HepG2 (cell line): ENCODE measurements around the gene PCYOX1L. TPM values are rescaled to one million over a fixed set of nuclear protein-coding genes. Genes with fewer than 3 reads are reported as not detected.

Source experiments
- ARHGAP35 ChIP-seq: sonication (generic); formaldehyde crosslinking; IDR thresholded peaks from 2 replicates; pipeline ENCODE4 v1.9.0; 2022; ENCODE audit warnings: mild to moderate bottlenecking, inconsistent platforms, moderate library complexity, missing genetic modification reagents, borderline replicate concordance
- ATF1 ChIP-seq: IDR thresholded peaks from 2 replicates; pipeline ENCODE4 v1.6.1; 2016; ENCODE audit warnings: mild to moderate bottlenecking, control low read depth
- ETV5 ChIP-seq: IDR thresholded peaks from 2 replicates; pipeline ENCODE4 v1.6.1; 2018; ENCODE audit warnings: missing biosample characterization, missing genetic modification reagents, inconsistent platforms, borderline replicate concordance
- FOSL1 ChIP-seq: sonication (generic); formaldehyde crosslinking; IDR thresholded peaks from 2 replicates; pipeline ENCODE4 v1.9.0; 2021; ENCODE audit warnings: missing genetic modification reagents, borderline replicate concordance
- IKZF5 ChIP-seq: IDR thresholded peaks from 2 replicates; pipeline ENCODE4 v1.6.1; 2018; ENCODE audit warnings: missing genetic modification reagents, mild to moderate bottlenecking, missing compliant biosample characterization
- KAT7 ChIP-seq: IDR thresholded peaks from 2 replicates; pipeline ENCODE4 v1.6.1; 2018; ENCODE audit warnings: borderline replicate concordance, missing compliant biosample characterization
- KDM3A ChIP-seq: IDR thresholded peaks from 2 replicates; pipeline ENCODE4 v1.6.1; 2018; ENCODE audit warnings: low read depth, missing compliant biosample characterization
- MLX ChIP-seq: IDR thresholded peaks from 2 replicates; pipeline ENCODE4 v1.6.1; 2016
- MNT ChIP-seq: fragments of 450-650 bp; IDR thresholded peaks from 2 replicates; pipeline ENCODE4 v1.6.1; 2016
- MTA1 ChIP-seq: sonication (generic); formaldehyde crosslinking; IDR thresholded peaks from 2 replicates; pipeline ENCODE4 v1.4.0; 2020; ENCODE audit warnings: missing genetic modification reagents, mild to moderate bottlenecking, borderline replicate concordance
- RAD21 ChIP-seq: fragments of 450-650 bp; formaldehyde crosslinking; IDR thresholded peaks from 2 replicates; pipeline ENCODE4 v1.5.0; 2020; ENCODE audit warnings: mild to moderate bottlenecking
- SRSF1 ChIP-seq: fragments of 200-400 bp; formaldehyde crosslinking; optimal IDR thresholded peaks from 2 replicates; pipeline ENCODE3; 2017; ENCODE audit warnings: mild to moderate bottlenecking, low read depth, low read length, moderate library complexity
- THAP9 ChIP-seq: sonication (generic); formaldehyde crosslinking; IDR thresholded peaks from 2 replicates; pipeline ENCODE4; 2020; ENCODE audit warnings: missing genetic modification reagents, mild to moderate bottlenecking, borderline replicate concordance
- ZNF232 ChIP-seq: sonication (generic); formaldehyde crosslinking; IDR thresholded peaks from 2 replicates; pipeline ENCODE4 v1.4.0; 2020; ENCODE audit warnings: missing genetic modification reagents, borderline replicate concordance
- ZNF251 ChIP-seq: sonication (generic); formaldehyde crosslinking; IDR thresholded peaks from 2 replicates; pipeline ENCODE4 v1.9.0; 2021; ENCODE audit warnings: mild to moderate bottlenecking, missing genetic modification reagents
- ZNF275 ChIP-seq: sonication (generic); formaldehyde crosslinking; IDR thresholded peaks from 2 replicates; pipeline ENCODE4 v1.8.0; 2022; ENCODE audit warnings: missing genetic modification reagents, mild to moderate bottlenecking, inconsistent platforms, borderline replicate concordance
- ZNF580 ChIP-seq: IDR thresholded peaks from 2 replicates; pipeline ENCODE4 v1.6.1; 2016; ENCODE audit warnings: low read depth, borderline replicate concordance
- ZNF652 ChIP-seq: IDR thresholded peaks from 2 replicates; pipeline ENCODE4 v1.6.1; 2016; ENCODE audit warnings: low read depth, borderline replicate concordance
- ZNF703 ChIP-seq: sonication (generic); formaldehyde crosslinking; IDR thresholded peaks from 2 replicates; pipeline ENCODE4 v1.5.1; 2020; ENCODE audit warnings: missing genetic modification reagents, mild to moderate bottlenecking, moderate library complexity, borderline replicate concordance
- polyA plus RNA-seq, 8 experiments: library from polyadenylated mRNA; depleted of rRNA in 3 of 8; stranded (reverse) in 7 of 8; unstranded in 1 of 8; fragments of >200 nt; fragmentation: Illumina TruSeq in 4 of 8; extraction: Trizol in 4 of 8; gene quantifications; 2 replicates each; pipeline versions ENCODE4 v1.2.1 to v1.2.3, GENCODE V29; 2011 to 2016; ENCODE audit warnings: low read depth in 4 of 8, missing spikeins in 1 of 8, mixed read lengths in 1 of 8; ENCODE audit not compliant: insufficient read depth in 1 of 8
- total RNA-seq, 5 experiments: library from RNA; depleted of rRNA; stranded (reverse); fragments of >200 nt; fragmentation: Illumina TruSeq; extraction: Trizol; gene quantifications; 2 replicates each; pipeline ENCODE4 v1.2.3, GENCODE V29; 2016; ENCODE audit warnings: low read depth in 1 of 5

PCYOX1L gene
- total and polyA plus RNA-seq, 2 of the 13 experiments (the other 11 are each of a cell fraction or from before 2014, with no cell fraction given) = 1.00 to 3.7 TPM

GRCh38 chr5:149320791-149321330, 37.0 kb upstream of the PCYOX1L start (continued):
- TF ChIP-seq IKZF5 (CRISPR knock-in tag) (peak; percentile 78), MLX (CRISPR knock-in tag) (0 out of 2 replicates have a peak, but pooled peaks have one; percentile 24), ETV5 (CRISPR knock-in tag) (no peak; the same call in 1 of the 2 replicates), ZNF652 (no peak), ATF1 (CRISPR knock-in tag) (no peak), ZNF251 (CRISPR knock-in tag) (no peak), ZNF580 (CRISPR knock-in tag) (peak; percentile 50; the same call in 1 of the 2 replicates), KAT7 (CRISPR knock-in tag) (no peak), ARHGAP35 (CRISPR knock-in tag) (no peak), ZNF703 (CRISPR knock-in tag) (no peak), ZNF275 (CRISPR knock-in tag) (no peak), ZNF232 (no peak), SRSF1 (no peak), KDM3A (CRISPR knock-in tag) (0 out of 2 replicates have a peak, but pooled peaks have one; percentile 57), MNT (0 out of 2 replicates have a peak, but pooled peaks have one; percentile 20), RAD21 (CRISPR knock-in tag) (0 out of 2 replicates have a peak, but pooled peaks have one; percentile 48), FOSL1 (CRISPR knock-in tag) (no peak), MTA1 (CRISPR knock-in tag) (no peak), THAP9 (no peak)
